B cell (primary cell): ENCODE results near the gene ZNF516. TPM values are rescaled to one million over a fixed set of nuclear protein-coding genes. Genes with fewer than 3 reads are reported as not detected.

ENCODE experiments used
- ATAC-seq: fragments of 200-7000 bp; cut with Tn5 transposase; one replicate; pipeline ENCODE4 v1.10.0; 2021; ENCODE audit warnings: low read depth, mild to moderate bottlenecking, moderate number of reproducible peaks, moderate library complexity
- CTCF ChIA-PET: fragments of 350-600 bp; sonication (Branson Sonifier 250); formaldehyde crosslinking; loops from one replicate; lab custom pipeline; 2021; ENCODE audit warnings: antibody characterized with exemption, inconsistent platforms; lab: Charles Lee
- POLR2A ChIA-PET: fragments of 350-600 bp; sonication (Branson Sonifier 250); formaldehyde crosslinking; loops from one replicate; lab custom pipeline; 2021; ENCODE audit warnings: antibody characterized with exemption; lab: Charles Lee
- DNase-seq: peaks from one replicate; pipeline ENCODE4 v3.0.0; 2013
- H2AFZ ChIP-seq: 2 replicates; pipeline ENCODE4 v1.6.1; 2012; ENCODE audit warnings: mild to moderate bottlenecking, low read depth, low read length; ENCODE audit not compliant: insufficient read depth, poor library complexity, severe bottlenecking
- H3K27ac ChIP-seq, 2 donors: 1 replicate in 1 of 2; 2 replicates in 1 of 2; pipeline ENCODE4 v1.5.1; 2012 to 2013; ENCODE audit warnings: low read length in 2 of 2, mild to moderate bottlenecking in 2 of 2, moderate library complexity in 1 of 2
- H3K27me3 ChIP-seq, 4 experiments: fragments of 200-600 bp in 1 of 4; sonication (generic) in 1 of 4; replicated peaks in 1 of 4; 1 replicate in 2 of 4; 2 replicates in 2 of 4; pipeline versions ENCODE4 v1.6.1 to v1.7.0; 2013 to 2016; ENCODE audit warnings: low read length in 3 of 4, mild to moderate bottlenecking in 2 of 4, mixed read lengths in 1 of 4, moderate library complexity in 1 of 4; ENCODE audit not compliant: insufficient read depth in 4 of 4, control insufficient read depth in 3 of 4; ENCODE audit errors: control extremely low read depth in 1 of 4
- H3K36me3 ChIP-seq, 2 experiments: replicated peaks in 1 of 2; 1 replicate in 1 of 2; 2 replicates in 1 of 2; pipeline versions ENCODE4 v1.6.1 to v1.7.1; 2013; ENCODE audit warnings: low read length in 1 of 2; ENCODE audit not compliant: insufficient read depth in 2 of 2, control insufficient read depth in 1 of 2; ENCODE audit errors: control extremely low read depth in 1 of 2, extremely low read depth in 1 of 2
- H3K4me1 ChIP-seq, 2 donors: fragments of 200-600 bp in 1 of 2; sonication (generic) in 1 of 2; 1 replicate in 1 of 2; 2 replicates in 1 of 2; pipeline versions ENCODE4 v1.5.1 to v1.6.1; 2013 to 2017; ENCODE audit warnings: low read length in 2 of 2; ENCODE audit not compliant: control insufficient read depth in 2 of 2, insufficient read depth in 2 of 2
- H3K4me2 ChIP-seq: replicated peaks from 2 replicates; pipeline ENCODE3; 2012; ENCODE audit warnings: mild to moderate bottlenecking, low read depth, low read length; ENCODE audit not compliant: poor library complexity, severe bottlenecking
- H3K4me3 ChIP-seq, 5 experiments: fragments of 200-600 bp in 1 of 5; sonication (generic) in 1 of 5; 1 replicate in 3 of 5; 2 replicates in 2 of 5; pipeline versions ENCODE4 v1.5.1 to v1.7.0; 2011 to 2016; ENCODE audit warnings: low read length in 4 of 5, mild to moderate bottlenecking in 4 of 5, low read depth in 2 of 5, control low read depth in 1 of 5, moderate library complexity in 1 of 5; ENCODE audit not compliant: insufficient read depth in 1 of 5; ENCODE audit errors: control extremely low read depth in 1 of 5, extremely low read depth in 1 of 5
- H3K79me2 ChIP-seq: fragments of 200-600 bp; sonication (generic); one replicate; pipeline ENCODE4 v1.6.0; 2016; ENCODE audit warnings: low read length; ENCODE audit not compliant: control insufficient read depth, insufficient read depth
- H3K9ac ChIP-seq: fragments of 200-600 bp; sonication (generic); 2 replicates; pipeline ENCODE4 v1.6.1; 2017; ENCODE audit warnings: mild to moderate bottlenecking, low read length, moderate library complexity
- H3K9me3 ChIP-seq, 3 donors: one replicate each; pipeline versions ENCODE4 v1.6.1 to v1.7.1; 2013; ENCODE audit warnings: low read length in 2 of 3; ENCODE audit not compliant: control insufficient read depth in 2 of 3, insufficient read depth in 1 of 3; ENCODE audit errors: control extremely low read depth in 1 of 3
- H4K20me1 ChIP-seq: 2 replicates; pipeline ENCODE4 v1.6.0; 2012; ENCODE audit warnings: mild to moderate bottlenecking, low read length; ENCODE audit not compliant: insufficient read depth, control insufficient read depth, poor library complexity, severe bottlenecking
- H3K27ac Mint-ChIP-seq: one replicate; pipeline ENCODE4 v1.8.0; 2021; ENCODE audit warnings: mixed read lengths
- H3K27me3 Mint-ChIP-seq: one replicate; pipeline ENCODE4 v1.8.0; 2021; ENCODE audit warnings: mixed read lengths
- H3K4me1 Mint-ChIP-seq: one replicate; pipeline ENCODE4 v1.8.0; 2021; ENCODE audit warnings: mixed read lengths
- H3K4me3 Mint-ChIP-seq: one replicate; pipeline ENCODE4 v1.8.0; 2021; ENCODE audit warnings: mixed read lengths
- H3K9me3 Mint-ChIP-seq: one replicate; pipeline ENCODE4 v1.8.0; 2022; ENCODE audit warnings: mixed read lengths; ENCODE audit not compliant: insufficient read depth
- EZH2 ChIP-seq: IDR thresholded peaks from 2 replicates; pipeline ENCODE4 v1.6.1; 2012; ENCODE audit warnings: borderline replicate concordance, low read depth, mild to moderate bottlenecking, moderate library complexity, low read length; ENCODE audit not compliant: insufficient read depth, poor library complexity, severe bottlenecking
- WGBS: methylation state at CpG from one replicate; pipeline ENCODE4 v1.1.5; 2013; ENCODE audit warnings: missing lambda C conversion rate; ENCODE audit not compliant: insufficient coverage; 5-methylcytosine and 5-hydroxymethylcytosine counted together
- intact Hi-C: fragments of 100-400 bp; cut with micrococcal nuclease; formaldehyde crosslinking; loops from one replicate; pipeline ENCODE4 v1.10.0; 2022
- polyA plus RNA-seq: library from polyadenylated mRNA; depleted of rRNA; stranded (reverse); fragments of >200 nt; gene quantifications from 2 replicates; pipeline ENCODE4 v1.2.3, GENCODE V29; 2012
- total RNA-seq, 2 donors: library from RNA; stranded (reverse); fragments of 120-200 nt in 1 of 2; gene quantifications; 1 replicate in 1 of 2; 2 replicates in 1 of 2; pipeline versions ENCODE4 v1.2.3 to v1.2.4, GENCODE V29; 2013 to 2022
- TF ChIP-seq, protein P1 (sequence below): fragments of 200-600 bp; IDR thresholded peaks from one replicate; pipeline ENCODE4 v1.8.0; 2022; ENCODE audit warnings: antibody characterized with exemption, mild to moderate bottlenecking

ZNF516 gene
- total and polyA plus RNA-seq, 2 donors (not counting 1 experiment from before 2014, with no cell fraction given), result 6.7 to 27.1 TPM

DNA sequence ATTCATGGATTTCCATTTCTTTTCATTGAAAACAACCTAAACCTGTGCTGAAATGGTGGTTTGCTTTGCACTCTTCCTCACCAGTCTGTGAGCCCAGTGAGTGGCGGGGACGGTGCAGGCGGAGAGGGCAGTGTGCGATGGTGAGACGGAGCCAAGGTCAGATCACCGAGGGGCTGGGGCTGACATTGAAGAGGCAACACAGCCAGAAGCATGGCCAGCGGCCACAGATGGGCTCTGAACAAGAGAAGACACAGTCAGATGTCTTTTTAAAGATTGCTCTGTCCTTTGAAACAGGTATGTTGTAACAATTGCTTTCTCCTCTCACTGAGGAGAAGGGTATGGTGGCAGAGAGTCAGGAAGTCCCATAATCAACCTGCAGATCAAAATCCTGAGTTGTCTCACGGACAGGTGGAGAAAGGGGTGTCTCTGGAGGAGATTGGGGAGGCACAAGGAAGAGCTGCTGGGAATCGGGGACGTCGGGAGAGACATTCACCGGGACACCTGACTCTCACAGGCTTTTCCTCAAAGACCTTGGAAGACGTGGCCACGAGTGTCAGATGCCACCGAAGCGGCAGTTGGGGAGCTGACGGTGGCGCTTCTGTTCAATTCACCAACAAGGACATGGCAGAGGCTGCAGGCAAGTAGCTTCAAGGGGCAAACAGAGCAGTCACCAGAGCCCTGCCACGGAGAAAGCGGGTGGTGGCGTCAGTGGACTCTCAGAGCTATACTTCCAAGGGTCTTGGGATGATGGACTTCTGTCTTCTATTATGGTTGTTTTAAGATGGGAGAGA lies 12.1 kb upstream of the ZNF516 start:
- no peaks in the 10 kb centered on the region for H3K4me1 ChIP-seq
- H3K4me3 Mint-ChIP-seq, result no peak overlapping the region
- CTCF ChIA-PET, result no interaction called here

DNA sequence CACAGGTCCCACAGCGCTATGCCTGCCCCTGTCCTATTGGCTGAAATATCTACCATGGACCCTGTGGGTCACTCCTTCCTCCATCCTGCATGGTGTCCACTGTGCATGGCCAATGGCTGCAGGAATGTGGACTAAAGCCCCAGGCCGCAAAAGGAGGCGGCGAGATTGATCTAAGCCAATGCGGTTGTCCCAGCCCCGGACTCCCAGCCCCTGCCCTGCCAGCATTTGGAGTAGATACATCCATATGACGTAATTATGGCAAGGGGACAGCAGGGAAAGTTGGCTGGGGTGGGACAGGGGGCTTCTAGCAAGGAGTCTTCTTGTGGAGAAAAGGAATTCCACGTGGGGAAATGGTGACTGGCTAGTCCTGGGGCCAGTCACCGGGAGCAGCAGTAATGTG lies 11.4 kb upstream of the ZNF516 start:
- POLR2A ChIA-PET, result no interaction called here
- 90% methylated on average over 6 of the region's 9 CpGs for WGBS
- no peaks in the 10 kb centered on the region for H3K9me3 Mint-ChIP-seq

More for the DNA sequence above, 12.1 kb upstream of the ZNF516 start:
- no peaks in the 10 kb centered on the region for H3K79me2 ChIP-seq
- no peaks in the 10 kb centered on the region for H4K20me1 ChIP-seq
- TF ChIP-seq, protein P1, sequence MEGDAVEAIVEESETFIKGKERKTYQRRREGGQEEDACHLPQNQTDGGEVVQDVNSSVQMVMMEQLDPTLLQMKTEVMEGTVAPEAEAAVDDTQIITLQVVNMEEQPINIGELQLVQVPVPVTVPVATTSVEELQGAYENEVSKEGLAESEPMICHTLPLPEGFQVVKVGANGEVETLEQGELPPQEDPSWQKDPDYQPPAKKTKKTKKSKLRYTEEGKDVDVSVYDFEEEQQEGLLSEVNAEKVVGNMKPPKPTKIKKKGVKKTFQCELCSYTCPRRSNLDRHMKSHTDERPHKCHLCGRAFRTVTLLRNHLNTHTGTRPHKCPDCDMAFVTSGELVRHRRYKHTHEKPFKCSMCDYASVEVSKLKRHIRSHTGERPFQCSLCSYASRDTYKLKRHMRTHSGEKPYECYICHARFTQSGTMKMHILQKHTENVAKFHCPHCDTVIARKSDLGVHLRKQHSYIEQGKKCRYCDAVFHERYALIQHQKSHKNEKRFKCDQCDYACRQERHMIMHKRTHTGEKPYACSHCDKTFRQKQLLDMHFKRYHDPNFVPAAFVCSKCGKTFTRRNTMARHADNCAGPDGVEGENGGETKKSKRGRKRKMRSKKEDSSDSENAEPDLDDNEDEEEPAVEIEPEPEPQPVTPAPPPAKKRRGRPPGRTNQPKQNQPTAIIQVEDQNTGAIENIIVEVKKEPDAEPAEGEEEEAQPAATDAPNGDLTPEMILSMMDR, result no peak
- TF ChIP-seq EZH2, result no peak
- ATAC-seq, result no peak
- H3K27me3 Mint-ChIP-seq, result peaks cover 17% of the 10 kb centered on the region
- intact Hi-C loops, result no loop called here
- peaks cover 0 to 6% (median 0%) of the 10 kb centered on the region in 3 donors for H3K9me3 ChIP-seq
- H3K27ac Mint-ChIP-seq, result no peak overlapping the region
- no peak overlapping the region for H3K9ac ChIP-seq
- no peak overlapping the region for H2AFZ ChIP-seq
- no peaks in the 10 kb centered on the region for H3K4me1 Mint-ChIP-seq
- DNase-seq, result no peak
- H3K9me3 Mint-ChIP-seq, result no peaks in the 10 kb centered on the region
- no peaks in the 10 kb centered on the region for H3K27me3 ChIP-seq
- POLR2A ChIA-PET, result no interaction called here
- 94% methylated on average over 20 of the region's 21 CpGs for WGBS
- no peak overlapping the region for H3K4me2 ChIP-seq
- H3K4me3 ChIP-seq, result no peak overlapping the region
- H3K27ac ChIP-seq, result no peak overlapping the region
- no peaks in the 10 kb centered on the region for H3K36me3 ChIP-seq

More for the DNA sequence above, 11.4 kb upstream of the ZNF516 start:
- DNase-seq (no peak), ATAC-seq (no peak)
- Histone ChIP-seq H3K27me3 (no peaks in the 10 kb centered on the region), H3K9me3 (peaks cover 0 to 6% (median 0%) of the 10 kb centered on the region in 3 donors), H3K4me1 (no peaks in the 10 kb centered on the region), H2AFZ (no peak overlapping the region), H3K36me3 (no peaks in the 10 kb centered on the region), H3K79me2 (no peaks in the 10 kb centered on the region), H3K9ac (no peak overlapping the region), H4K20me1 (no peaks in the 10 kb centered on the region), H3K27ac (no peak overlapping the region), H3K4me2 (no peak overlapping the region), H3K4me3 (no peak overlapping the region)
- intact Hi-C loops, result no loop called here
- Mint-ChIP-seq H3K4me3 (no peak overlapping the region), H3K4me1 (peaks cover 1% of the 10 kb centered on the region), H3K27ac (no peak overlapping the region), H3K27me3 (peaks cover 17% of the 10 kb centered on the region)
- TF ChIP-seq EZH2, result no peak
- TF ChIP-seq, protein P1, result no peak
- CTCF ChIA-PET, result no interaction called here
